GM19239 (cell line): ENCODE measurements around the gene FOXD4.
"Not testable (repeated sequence)": the region's sequence is repeated elsewhere in the genome, so short reads cannot be mapped to it uniquely, and the experiment has no call there.

ENCODE experiments used
- DNase-seq: peaks from one replicate; pipeline ENCODE4 v3.0.0; 2011; ENCODE audit warnings: low spot score; ENCODE audit not compliant: insufficient read length
- FAIRE-seq: peaks from 2 replicates; lab custom pipeline; 2011; peaks lifted over from hg19 to GRCh38; lab: Jason Lieb, UNC

FOXD4 gene

DNA sequence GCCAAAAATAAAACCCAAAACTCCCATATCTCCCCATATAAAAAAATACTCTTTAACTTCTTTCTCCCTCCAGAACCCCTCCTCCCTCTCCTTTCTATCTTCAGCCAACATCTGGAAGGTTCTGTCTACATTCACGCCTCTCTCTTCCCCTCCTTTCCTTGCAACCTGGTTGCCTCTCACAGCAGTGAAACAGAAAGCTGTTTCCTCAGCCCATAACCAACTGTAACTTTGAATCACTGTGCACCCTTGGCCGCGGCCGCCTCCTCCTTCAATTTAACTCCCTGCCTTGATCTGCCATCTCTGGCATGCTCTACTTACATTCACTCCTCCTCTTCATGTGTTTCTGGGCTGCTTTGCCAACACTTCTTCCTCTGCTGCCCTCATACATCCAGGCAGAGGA lies 23.2 kb downstream of the FOXD4 start:
- not testable (repeated sequence) for DNase-seq, FAIRE-seq

DNA sequence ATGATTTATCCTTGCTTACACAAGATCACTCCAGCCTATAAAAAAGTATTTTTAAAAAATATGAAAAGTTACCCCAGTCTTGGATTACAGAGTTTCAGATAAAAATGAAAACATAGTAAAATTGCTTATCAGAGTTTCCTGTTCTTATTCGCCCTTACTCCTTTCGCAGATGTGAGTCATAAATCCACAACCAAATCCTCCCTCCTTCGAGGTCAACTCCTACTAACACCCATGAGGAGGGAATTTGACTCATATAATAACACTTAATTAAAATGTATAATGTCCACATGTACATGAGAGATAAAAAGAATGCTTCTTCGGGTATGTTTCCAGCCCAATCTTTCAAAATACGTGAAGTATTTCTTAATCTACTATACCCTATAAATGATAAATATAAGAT lies 23.9 kb downstream of the FOXD4 start:
- DNase-seq, FAIRE-seq: not testable (repeated sequence)

DNA sequence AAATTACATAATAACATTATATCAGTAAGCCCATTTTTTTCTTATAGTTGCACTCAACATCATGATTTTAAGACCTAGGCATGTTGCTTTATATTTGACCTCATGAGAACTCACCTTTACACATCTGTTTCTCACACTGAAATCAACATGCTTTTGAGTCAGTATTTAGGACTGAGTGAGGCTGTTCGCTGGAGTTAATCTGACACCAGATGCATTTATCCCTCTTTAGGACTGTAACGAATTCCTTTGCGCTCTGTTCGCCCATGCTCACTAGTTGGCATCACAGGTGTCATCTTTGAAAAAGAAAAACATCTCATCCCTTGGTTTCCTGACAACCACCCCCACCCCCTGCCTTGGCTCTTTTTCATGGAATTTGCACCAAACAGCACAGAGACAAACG lies 24.3 kb downstream of the FOXD4 start:
- FAIRE-seq, DNase-seq: not testable (repeated sequence)

DNA sequence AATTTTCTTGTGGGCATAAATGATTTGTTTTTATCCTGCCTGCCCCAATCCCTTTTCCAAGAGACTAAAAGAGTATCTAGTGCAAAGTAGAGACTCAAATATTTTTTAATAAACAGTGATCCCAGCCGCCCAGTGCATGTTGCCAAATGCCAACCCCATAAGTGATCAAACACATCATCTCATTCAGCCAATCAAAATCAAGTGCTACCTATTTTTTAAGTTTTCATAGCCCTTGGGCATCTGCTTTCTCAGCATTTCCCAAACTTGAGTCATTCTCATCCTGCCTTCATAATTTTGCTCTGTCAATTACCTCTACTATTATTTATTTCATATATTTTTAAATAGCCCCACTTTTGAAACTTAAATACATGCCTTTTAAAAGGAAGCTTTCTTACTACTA lies 27.4 kb downstream of the FOXD4 start:
- not testable (repeated sequence) for DNase-seq, FAIRE-seq

DNA sequence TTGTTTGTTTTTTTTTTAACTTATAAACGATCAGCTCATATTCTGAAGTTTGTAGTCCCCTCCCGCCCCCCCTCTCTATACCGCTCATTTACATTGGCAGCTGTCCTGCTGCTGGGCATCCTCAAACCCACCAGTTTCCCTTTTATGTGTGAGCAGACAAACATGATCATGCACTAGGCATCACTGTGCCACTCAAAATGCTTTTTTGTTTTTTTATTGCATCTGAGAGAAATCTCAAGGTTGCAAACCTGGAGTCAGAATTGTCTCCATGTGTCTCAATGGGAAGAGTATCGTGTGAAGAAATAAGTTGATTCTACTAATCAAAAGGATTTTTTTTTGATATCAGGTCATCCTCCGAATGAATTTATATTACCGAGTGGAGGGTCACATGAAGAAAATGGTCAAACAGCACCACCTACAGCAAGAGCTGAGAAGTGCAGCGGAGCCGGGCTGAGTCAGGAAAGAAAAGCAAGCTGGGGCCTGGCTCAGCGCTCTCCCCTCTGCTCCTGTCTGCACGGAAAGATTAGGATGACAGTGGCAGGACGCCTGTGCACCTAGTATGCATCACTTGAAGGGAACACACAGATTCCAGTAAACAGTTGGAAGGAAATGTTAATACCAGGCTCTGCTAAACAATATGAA lies 29.7 kb downstream of the FOXD4 start:
- not testable (repeated sequence) for FAIRE-seq, DNase-seq

DNA sequence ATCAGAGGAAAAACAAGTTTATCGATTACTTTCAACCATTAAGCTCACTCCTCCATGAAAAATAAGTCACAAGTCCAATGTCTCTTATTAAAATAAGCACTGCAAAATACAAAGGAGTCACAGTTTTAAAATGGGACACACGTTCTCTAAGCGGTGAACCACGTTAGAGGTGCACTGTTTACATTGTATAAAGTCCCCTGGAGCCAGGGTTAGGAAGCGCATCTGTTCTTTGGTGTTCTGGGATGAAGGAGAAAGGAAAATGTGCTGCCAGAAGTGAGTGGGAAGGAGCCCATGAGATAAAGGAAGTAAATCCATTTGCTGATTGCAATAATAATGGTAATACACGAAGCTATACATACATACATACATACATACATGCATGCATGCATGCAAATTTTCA lies 30.4 kb downstream of the FOXD4 start:
- DNase-seq, FAIRE-seq: not testable (repeated sequence)

DNA sequence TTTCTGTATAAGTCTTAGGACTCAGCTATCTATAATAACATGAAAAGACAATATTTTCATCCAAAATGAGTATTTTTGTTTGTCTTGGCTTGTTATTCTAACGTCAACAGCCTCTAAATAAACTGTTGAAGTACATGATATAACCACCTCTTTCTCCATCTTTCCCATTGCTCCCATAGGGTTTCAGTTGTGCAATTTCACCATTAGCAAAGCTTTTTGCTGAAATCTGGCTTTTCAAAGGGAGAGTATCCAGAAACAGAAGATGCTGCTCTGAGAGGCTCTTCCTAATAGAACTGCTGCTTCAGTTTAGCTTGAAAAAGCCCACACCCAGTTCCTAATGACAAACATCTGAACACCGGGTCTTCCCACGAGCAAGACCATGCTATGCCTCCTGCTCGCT lies 31.1 kb downstream of the FOXD4 start:
- not testable (repeated sequence) for FAIRE-seq

DNA sequence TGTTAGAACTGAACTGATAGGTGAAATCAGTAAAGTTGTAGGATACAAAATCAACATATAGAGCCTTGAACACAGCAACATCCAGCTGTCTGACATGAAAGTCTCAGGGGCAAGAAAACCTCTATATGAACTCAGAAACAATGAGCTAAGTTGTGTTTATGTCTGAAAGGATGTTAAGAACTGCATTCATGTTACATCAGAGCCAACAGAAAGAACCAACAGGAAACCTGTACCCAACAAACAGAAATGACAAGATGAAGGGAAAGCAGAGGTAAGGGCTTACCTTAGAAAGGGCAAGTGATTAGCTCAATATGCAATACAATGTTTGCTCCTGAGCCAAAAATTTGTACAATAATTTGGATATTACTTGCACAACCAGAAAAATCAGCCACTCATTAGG lies 31.5 kb downstream of the FOXD4 start:
- not testable (repeated sequence) for FAIRE-seq, DNase-seq

More for the DNA sequence above, 31.1 kb downstream of the FOXD4 start:
- DNase-seq, result not testable (repeated sequence)

DNA sequence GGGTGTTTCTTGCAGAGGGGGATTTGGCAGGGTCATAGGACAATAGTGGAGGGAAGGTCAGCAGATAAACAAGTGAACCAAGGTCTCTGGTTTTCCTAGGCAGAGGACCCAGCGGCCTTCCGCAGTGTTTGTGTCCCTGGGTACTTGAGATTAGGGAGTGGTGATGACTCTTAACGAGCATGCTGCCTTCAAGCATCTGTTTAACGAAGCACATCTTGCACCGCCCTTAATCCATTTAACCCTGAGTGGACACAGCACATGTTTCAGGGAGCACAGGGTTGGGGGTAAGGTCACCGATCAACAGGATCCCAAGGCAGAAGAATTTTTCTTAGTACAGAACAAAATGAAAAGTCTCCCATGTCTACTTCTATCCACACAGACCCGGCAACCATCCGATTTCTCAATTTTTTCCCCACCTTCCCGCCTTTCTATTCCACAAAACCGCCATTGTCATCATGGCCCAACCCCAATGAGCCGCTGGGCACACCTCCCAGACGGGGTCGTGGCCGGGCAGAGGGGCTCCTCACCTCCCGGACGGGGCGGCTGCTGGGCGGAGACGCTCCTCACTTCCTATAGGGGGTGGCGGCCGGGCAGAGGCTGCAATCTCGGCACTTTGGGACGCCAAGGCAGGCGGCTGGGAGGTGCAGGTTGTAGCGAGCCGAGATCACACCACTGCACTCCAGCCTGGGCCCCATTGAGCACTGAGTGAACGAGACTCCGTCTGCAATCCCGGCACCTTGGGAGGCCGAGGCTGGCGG lies 35.1 kb downstream of the FOXD4 start:
- not testable (repeated sequence) for FAIRE-seq, DNase-seq

DNA sequence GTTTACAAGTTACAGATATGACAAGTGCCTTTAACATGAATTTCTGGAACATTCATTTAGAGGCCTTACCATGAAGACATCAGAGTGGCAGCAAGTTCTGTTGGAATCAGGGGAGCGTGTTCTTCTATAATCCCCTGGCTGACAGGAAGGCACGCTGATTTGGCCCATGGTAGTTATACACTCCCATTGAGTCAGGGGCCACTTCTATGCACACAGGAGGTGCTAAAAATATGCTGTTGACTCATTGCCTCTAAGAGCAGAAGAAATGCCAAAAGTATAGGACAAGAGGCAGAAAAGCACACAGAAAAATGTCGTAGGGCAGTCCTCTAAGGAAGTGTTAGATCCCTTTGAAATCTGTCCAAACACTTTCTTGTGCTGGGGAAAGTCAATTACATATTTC lies 39.9 kb downstream of the FOXD4 start:
- DNase-seq, FAIRE-seq: not testable (repeated sequence)

DNA sequence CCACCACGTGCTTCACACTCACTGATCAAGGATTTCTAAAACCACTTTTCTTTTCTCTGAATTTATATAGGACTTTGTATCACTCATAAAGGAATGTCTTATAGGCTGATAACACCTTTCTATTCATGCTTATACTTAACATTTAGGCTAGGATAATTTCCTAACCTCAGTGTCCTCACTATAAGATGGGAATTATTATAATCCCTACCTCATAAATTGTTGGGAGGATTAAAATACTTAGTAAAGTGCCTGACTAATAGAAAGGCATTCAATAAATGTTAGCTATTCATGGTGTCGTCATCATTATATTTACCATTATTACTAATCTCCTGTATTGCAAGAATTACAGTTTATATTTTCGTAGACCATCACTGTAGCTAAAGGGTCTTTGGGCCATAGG lies 41.8 kb downstream of the FOXD4 start:
- DNase-seq, FAIRE-seq: not testable (repeated sequence)

DNA sequence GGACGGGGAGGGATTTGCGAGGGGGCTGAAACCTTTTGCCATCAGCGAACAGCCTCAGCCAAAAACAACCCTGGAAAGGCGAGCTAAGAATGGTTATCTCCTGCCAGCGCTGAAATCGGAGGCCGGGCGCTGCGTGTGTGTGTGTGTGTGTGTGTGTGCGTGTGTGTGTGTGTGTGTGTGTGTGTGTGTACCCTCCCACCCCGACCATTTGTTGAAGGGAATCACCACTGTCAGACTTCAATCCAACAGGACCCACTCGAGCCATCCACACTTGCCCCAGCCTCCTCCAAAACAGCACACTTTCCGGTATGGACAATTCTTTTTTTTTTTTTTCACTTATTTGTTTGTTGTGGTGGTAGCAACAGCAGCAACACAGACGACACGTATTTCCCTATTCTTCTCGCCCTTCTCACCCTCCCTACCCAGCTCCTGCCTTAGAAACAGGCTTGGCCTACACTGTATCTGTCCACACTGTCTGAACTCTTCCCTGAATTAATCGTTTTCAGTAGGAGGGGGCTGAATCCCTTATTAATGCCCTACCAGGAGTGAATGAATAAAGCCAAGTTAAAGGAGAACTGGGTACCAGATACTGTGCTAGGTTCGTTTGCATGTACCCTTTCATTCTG lies 44.2 kb downstream of the FOXD4 start:
- not testable (repeated sequence) for DNase-seq, FAIRE-seq

DNA sequence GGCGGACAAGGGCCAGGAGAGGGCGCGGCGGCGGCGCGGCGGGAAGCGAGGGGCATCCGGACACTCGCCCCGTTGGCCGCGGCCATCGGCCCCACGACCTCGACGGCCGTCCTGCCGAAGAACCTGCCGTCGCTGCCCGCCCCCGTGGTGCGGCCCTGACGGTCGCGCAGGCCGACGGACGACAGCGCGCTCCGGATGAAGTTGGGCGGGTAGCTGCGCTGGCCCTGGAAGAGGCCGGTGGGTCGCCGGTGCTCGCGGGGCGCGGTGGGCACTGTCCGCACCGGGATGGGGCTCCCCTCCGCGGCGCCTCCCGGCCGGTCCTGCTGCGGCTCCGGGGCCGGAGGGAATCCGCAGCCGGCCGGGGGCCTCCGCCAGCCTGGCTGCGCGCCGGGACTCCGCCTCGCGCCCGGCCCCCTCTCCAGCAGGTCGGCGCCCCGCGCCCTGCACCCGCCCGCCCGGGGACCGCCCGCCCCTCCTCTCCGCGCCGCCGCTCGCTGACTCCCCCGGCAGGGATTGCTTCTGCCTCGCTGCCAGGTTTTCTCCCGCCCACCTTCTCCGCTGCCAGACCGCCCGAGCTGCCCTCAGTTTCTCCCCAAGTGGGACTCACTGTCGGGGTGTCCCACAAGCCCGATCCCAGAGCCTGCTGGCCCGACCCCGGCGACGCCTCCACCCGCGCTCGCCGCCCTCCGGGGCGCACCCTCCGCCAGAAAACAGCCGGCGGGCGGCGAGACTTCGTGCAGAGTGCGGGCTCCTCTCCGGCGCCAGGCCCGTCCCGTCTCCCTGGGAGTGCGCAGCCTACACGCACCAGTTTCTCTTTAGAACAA lies 44.9 kb downstream of the FOXD4 start:
- FAIRE-seq, DNase-seq: not testable (repeated sequence)
